Osteoblast (primary cell): Measurements from ENCODE around the gene GRB7. TPM values are rescaled to one million over a fixed set of nuclear protein-coding genes. Genes with fewer than 3 reads are reported as not detected.

Experiments
- DNase-seq: peaks from one replicate; pipeline ENCODE4 v3.0.0; 2011; ENCODE audit warnings: low spot score, mixed read lengths; ENCODE audit not compliant: insufficient read length; ENCODE audit errors: missing footprints
- H2AFZ ChIP-seq: 2 replicates; pipeline ENCODE4 v1.6.0; 2011; ENCODE audit warnings: mild to moderate bottlenecking, low read length
- H3K27ac ChIP-seq: 2 replicates; pipeline ENCODE4 v1.5.1; 2011; ENCODE audit warnings: mild to moderate bottlenecking, low read depth, low read length, moderate library complexity
- H3K27me3 ChIP-seq: 2 replicates; pipeline ENCODE4 v1.6.0; 2012; ENCODE audit warnings: mild to moderate bottlenecking, control low read depth, inconsistent platforms, low read length, moderate library complexity; ENCODE audit not compliant: insufficient read depth
- H3K36me3 ChIP-seq: 2 replicates; pipeline ENCODE4 v1.5.1; 2011; ENCODE audit warnings: mild to moderate bottlenecking, low read length, control low read depth, moderate library complexity; ENCODE audit not compliant: insufficient read depth
- H3K4me1 ChIP-seq: 2 replicates; pipeline ENCODE4 v1.5.1; 2011; ENCODE audit warnings: mild to moderate bottlenecking, low read length, control low read depth, moderate library complexity; ENCODE audit not compliant: insufficient read depth
- H3K4me2 ChIP-seq: 2 replicates; pipeline ENCODE4 v1.6.0; 2011; ENCODE audit warnings: mild to moderate bottlenecking, low read length; ENCODE audit not compliant: insufficient read depth
- H3K4me3 ChIP-seq: fragments of 200-600 bp; sonication (generic); 3 replicates; pipeline ENCODE4 v1.5.1; 2012; ENCODE audit warnings: mild to moderate bottlenecking, low read length, inconsistent platforms; ENCODE audit not compliant: insufficient read depth
- H3K79me2 ChIP-seq: 2 replicates; pipeline ENCODE4 v1.6.0; 2012; ENCODE audit warnings: mild to moderate bottlenecking, low read length, control low read depth, inconsistent platforms; ENCODE audit not compliant: insufficient read depth
- H3K9me3 ChIP-seq: 2 replicates; pipeline ENCODE4 v1.5.1; 2011; ENCODE audit warnings: low read depth, low read length, control low read depth
- H4K20me1 ChIP-seq: 2 replicates; pipeline ENCODE4 v1.6.0; 2012; ENCODE audit warnings: mild to moderate bottlenecking, low read length, control low read depth; ENCODE audit not compliant: insufficient read depth
- total RNA-seq: library from RNA; depleted of rRNA; stranded (reverse); fragments of >200 nt; gene quantifications from 2 replicates; pipeline ENCODE4 v1.2.3, GENCODE V29; 2012
- TF ChIP-seq, protein P1 (sequence below): IDR thresholded peaks from 2 replicates; pipeline ENCODE4 v1.5.1; 2011; ENCODE audit warnings: mild to moderate bottlenecking, low read depth, low read length, moderate library complexity; ENCODE audit errors: extremely low read depth

GRB7 gene
- total RNA-seq, 1 donor, result under 0.01 TPM

DNA sequence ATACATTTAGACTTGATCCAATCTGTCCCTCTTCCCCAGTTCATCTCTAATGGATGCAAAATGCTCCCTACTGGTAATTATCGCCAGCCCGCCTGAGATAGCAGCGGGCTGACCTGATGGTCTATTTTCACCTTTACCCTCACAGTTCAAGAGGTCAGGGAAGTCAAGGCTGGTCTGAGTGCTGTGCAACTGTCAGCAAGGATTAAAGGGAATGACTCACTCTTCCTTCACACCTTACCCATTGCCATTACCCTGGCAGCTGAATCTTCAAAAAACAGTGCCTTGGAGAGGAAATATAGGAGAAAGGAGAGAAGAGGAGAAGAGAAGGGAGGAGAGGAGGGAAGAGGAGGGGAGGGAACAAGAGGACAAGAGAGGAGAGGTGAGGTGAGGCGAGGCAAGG, 36.3 kb downstream of the GRB7 start:
- H3K9me3 ChIP-seq, result no peaks in the 10 kb centered on the region
- no peak overlapping the region for H2AFZ ChIP-seq
- no peak overlapping the region for H3K4me2 ChIP-seq
- H3K36me3 ChIP-seq, result no peaks in the 10 kb centered on the region
- TF ChIP-seq, protein P1, sequence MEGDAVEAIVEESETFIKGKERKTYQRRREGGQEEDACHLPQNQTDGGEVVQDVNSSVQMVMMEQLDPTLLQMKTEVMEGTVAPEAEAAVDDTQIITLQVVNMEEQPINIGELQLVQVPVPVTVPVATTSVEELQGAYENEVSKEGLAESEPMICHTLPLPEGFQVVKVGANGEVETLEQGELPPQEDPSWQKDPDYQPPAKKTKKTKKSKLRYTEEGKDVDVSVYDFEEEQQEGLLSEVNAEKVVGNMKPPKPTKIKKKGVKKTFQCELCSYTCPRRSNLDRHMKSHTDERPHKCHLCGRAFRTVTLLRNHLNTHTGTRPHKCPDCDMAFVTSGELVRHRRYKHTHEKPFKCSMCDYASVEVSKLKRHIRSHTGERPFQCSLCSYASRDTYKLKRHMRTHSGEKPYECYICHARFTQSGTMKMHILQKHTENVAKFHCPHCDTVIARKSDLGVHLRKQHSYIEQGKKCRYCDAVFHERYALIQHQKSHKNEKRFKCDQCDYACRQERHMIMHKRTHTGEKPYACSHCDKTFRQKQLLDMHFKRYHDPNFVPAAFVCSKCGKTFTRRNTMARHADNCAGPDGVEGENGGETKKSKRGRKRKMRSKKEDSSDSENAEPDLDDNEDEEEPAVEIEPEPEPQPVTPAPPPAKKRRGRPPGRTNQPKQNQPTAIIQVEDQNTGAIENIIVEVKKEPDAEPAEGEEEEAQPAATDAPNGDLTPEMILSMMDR, result no peak
- H3K4me3 ChIP-seq, result no peak overlapping the region
- H3K27ac ChIP-seq, result no peak overlapping the region
- no peak for DNase-seq
- H3K27me3 ChIP-seq, result peaks cover 65% of the 10 kb centered on the region
- H3K4me1 ChIP-seq, result no peaks in the 10 kb centered on the region
- H4K20me1 ChIP-seq, result no peaks in the 10 kb centered on the region
- H3K79me2 ChIP-seq, result no peaks in the 10 kb centered on the region

DNA sequence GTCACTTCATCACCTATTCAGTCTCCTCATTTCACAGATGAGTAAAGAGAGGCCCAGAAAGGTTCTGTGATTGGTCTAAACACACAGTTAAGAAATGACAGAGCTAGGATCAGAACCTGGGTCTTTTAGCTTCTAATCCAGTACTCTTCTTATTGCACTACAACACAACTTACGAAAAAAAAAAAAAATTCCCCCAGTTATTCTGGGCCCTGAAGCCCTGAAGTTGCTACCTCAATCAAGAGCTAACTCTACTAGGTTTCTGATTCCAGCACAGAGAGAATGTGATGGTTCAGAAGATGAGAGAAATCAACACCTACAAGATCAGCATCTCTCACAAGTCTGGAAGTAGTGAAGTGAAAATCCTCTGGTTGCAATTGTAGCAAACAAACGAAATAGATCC, 37.3 kb downstream of the GRB7 start:
- H2AFZ ChIP-seq, result no peak overlapping the region
- no peaks in the 10 kb centered on the region for H3K79me2 ChIP-seq
- DNase-seq, result no peak
- H3K4me1 ChIP-seq, result no peaks in the 10 kb centered on the region
- no peak overlapping the region for H3K4me3 ChIP-seq
- H3K4me2 ChIP-seq, result no peak overlapping the region
- H4K20me1 ChIP-seq, result no peaks in the 10 kb centered on the region
- peaks cover 66% of the 10 kb centered on the region for H3K27me3 ChIP-seq
- TF ChIP-seq, protein P1, result no peak
- no peaks in the 10 kb centered on the region for H3K36me3 ChIP-seq
- no peaks in the 10 kb centered on the region for H3K9me3 ChIP-seq
- H3K27ac ChIP-seq, result no peak overlapping the region

DNA sequence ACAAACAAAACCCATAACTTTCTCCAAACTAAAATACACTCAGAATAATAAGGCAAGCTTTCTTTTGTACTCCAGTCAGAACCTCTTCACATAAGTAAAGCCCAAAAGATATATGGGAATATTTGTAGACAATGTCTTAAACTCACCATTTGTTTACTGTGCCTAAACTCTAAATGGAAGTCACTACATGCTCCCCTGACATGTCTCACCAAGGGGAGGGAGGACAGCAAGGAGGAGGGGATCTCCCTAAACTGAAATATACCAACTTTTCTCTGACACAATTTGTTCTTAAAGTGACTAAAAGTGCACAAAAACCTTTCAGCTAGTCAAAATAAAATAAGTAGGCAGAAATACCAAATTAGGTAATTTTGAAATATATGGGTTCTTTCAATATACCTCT, 38.5 kb downstream of the GRB7 start:
- DNase-seq, result no peak
- Histone ChIP-seq H3K4me1 (no peaks in the 10 kb centered on the region), H3K27me3 (peaks cover 69% of the 10 kb centered on the region), H3K79me2 (no peaks in the 10 kb centered on the region), H3K36me3 (no peaks in the 10 kb centered on the region), H3K4me3 (no peak overlapping the region), H4K20me1 (no peaks in the 10 kb centered on the region), H3K4me2 (no peak overlapping the region), H3K9me3 (no peaks in the 10 kb centered on the region), H3K27ac (no peak overlapping the region), H2AFZ (no peak overlapping the region)
- TF ChIP-seq, protein P1, result no peak

DNA sequence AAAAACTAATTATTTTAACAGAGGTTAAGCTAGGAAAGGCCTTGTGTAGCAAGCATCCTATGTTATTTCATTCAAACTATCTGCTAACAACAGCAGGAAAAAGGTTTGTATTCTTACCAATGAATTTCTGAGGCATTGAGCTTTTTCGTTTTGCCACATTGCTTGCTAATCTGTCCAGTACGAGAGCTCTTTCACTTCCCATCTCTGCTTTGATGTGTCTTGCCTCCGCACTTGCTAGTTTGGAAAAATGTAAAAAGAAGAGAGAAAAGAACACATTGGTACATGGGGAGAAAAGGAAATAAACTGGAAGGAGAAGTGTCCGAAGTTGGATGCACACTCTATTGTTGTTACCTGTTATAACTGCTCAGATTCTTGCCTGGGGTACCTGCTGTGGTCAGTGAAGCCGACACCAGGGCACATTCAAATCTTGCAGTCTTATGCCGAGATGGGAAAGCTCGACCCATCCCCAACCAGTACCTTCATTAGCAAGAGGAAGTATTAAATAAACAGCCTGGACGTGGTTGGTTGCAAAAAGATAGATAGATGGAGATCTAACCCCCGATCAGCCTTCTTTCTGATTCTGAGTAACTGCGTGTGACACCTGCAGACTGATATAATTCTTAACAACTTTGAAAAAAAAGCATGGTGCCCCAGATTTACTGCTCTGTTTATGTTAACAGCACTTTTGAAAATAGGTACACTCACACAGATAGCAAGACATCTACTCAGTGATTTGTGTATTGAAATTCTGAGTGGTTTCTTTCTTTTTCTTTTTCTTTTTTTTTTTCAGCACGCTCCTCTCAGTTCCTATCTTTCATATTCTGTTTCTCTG, 40.0 kb downstream of the GRB7 start:
- no peaks in the 10 kb centered on the region for H4K20me1 ChIP-seq
- DNase-seq, result no peak
- H3K36me3 ChIP-seq, result no peaks in the 10 kb centered on the region
- H3K4me3 ChIP-seq, result no peak overlapping the region
- no peak overlapping the region for H3K27ac ChIP-seq
- no peaks in the 10 kb centered on the region for H3K4me1 ChIP-seq
- no peaks in the 10 kb centered on the region for H3K79me2 ChIP-seq
- H3K4me2 ChIP-seq, result no peak overlapping the region
- H3K27me3 ChIP-seq, result peaks cover 71% of the 10 kb centered on the region
- H2AFZ ChIP-seq, result no peak overlapping the region
- TF ChIP-seq, protein P1, result no peak
- no peaks in the 10 kb centered on the region for H3K9me3 ChIP-seq
